HepG2 (cell line): ENCODE measurements around the gene PDPR. TPM values are rescaled to one million over a fixed set of nuclear protein-coding genes. Genes with fewer than 3 reads are reported as not detected.

Source experiments
- ATAD3A ChIP-seq: sonication (generic); formaldehyde crosslinking; IDR thresholded peaks from 2 replicates; pipeline ENCODE4 v1.4.0; 2020; ENCODE audit warnings: missing genetic modification reagents
- ATM ChIP-seq: fragments of 450-650 bp; IDR thresholded peaks from 2 replicates; pipeline ENCODE4 v1.7.1; 2017; ENCODE audit warnings: mild to moderate bottlenecking, borderline replicate concordance
- CC2D1A ChIP-seq: sonication (generic); formaldehyde crosslinking; IDR thresholded peaks from 2 replicates; pipeline ENCODE4 v1.8.1; 2023; ENCODE audit warnings: mild to moderate bottlenecking, missing genetic modification reagents
- ISL2 ChIP-seq: sonication (generic); formaldehyde crosslinking; IDR thresholded peaks from 2 replicates; pipeline ENCODE4 v1.5.0; 2020; ENCODE audit warnings: missing genetic modification reagents
- KDM3A ChIP-seq: IDR thresholded peaks from 2 replicates; pipeline ENCODE4 v1.6.1; 2018; ENCODE audit warnings: low read depth, missing compliant biosample characterization
- KLF16 ChIP-seq, 2 experiments: sonication (generic) in 1 of 2; formaldehyde crosslinking in 1 of 2; IDR thresholded peaks; 2 replicates each; pipeline versions ENCODE4 v1.6.1 to v1.8.0; 2016 to 2023; ENCODE audit warnings: missing genetic modification reagents in 2 of 2, missing compliant biosample characterization in 1 of 2
- NCOA1 ChIP-seq: sonication (generic); formaldehyde crosslinking; IDR thresholded peaks from 2 replicates; pipeline ENCODE4 v1.9.0; 2021; ENCODE audit warnings: missing genetic modification reagents
- PHF21A ChIP-seq: sonication (generic); formaldehyde crosslinking; IDR thresholded peaks from 2 replicates; pipeline ENCODE4 v1.5.0; 2020; ENCODE audit warnings: mild to moderate bottlenecking, missing genetic modification reagents
- PLRG1 ChIP-seq: fragments of 450-650 bp; conservative IDR thresholded peaks from 2 replicates; pipeline ENCODE4 v1.6.1; 2016
- RAD21 ChIP-seq: fragments of 450-650 bp; formaldehyde crosslinking; IDR thresholded peaks from 2 replicates; pipeline ENCODE4 v1.5.0; 2020; ENCODE audit warnings: mild to moderate bottlenecking
- SAP130 ChIP-seq: IDR thresholded peaks from 2 replicates; pipeline ENCODE4 v1.6.1; 2016; ENCODE audit warnings: low read depth
- SIX1 ChIP-seq: sonication (generic); formaldehyde crosslinking; IDR thresholded peaks from 2 replicates; pipeline ENCODE4 v1.4.0; 2020; ENCODE audit warnings: missing genetic modification reagents, borderline replicate concordance
- SNAI1 ChIP-seq: sonication (generic); formaldehyde crosslinking; IDR thresholded peaks from 2 replicates; pipeline ENCODE4 v1.5.0; 2020; ENCODE audit warnings: mild to moderate bottlenecking, missing genetic modification reagents, borderline replicate concordance
- STAT6 ChIP-seq: sonication (generic); formaldehyde crosslinking; IDR thresholded peaks from 2 replicates; pipeline ENCODE4 v1.4.0; 2020; ENCODE audit warnings: missing genetic modification reagents, mild to moderate bottlenecking, borderline replicate concordance
- ZBTB39 ChIP-seq: sonication (generic); formaldehyde crosslinking; IDR thresholded peaks from 2 replicates; pipeline ENCODE4 v1.5.0; 2020; ENCODE audit warnings: missing genetic modification reagents
- ZNF121 ChIP-seq: sonication (generic); formaldehyde crosslinking; IDR thresholded peaks from 2 replicates; pipeline ENCODE4 v1.5.0; 2020; ENCODE audit warnings: mild to moderate bottlenecking, missing genetic modification reagents
- ZNF253 ChIP-seq: sonication (generic); formaldehyde crosslinking; IDR thresholded peaks from 2 replicates; pipeline ENCODE4 v1.8.0; 2022; ENCODE audit warnings: mild to moderate bottlenecking, missing genetic modification reagents, borderline replicate concordance
- ZNF614 ChIP-seq: IDR thresholded peaks from 2 replicates; pipeline ENCODE4 v1.6.1; 2018; ENCODE audit warnings: missing biosample characterization, missing genetic modification reagents, inconsistent platforms, borderline replicate concordance
- ZNF713 ChIP-seq: sonication (generic); formaldehyde crosslinking; IDR thresholded peaks from 2 replicates; pipeline ENCODE4 v1.4.0; 2020; ENCODE audit warnings: mild to moderate bottlenecking, missing genetic modification reagents
- polyA plus RNA-seq, 8 experiments: library from polyadenylated mRNA; depleted of rRNA in 3 of 8; stranded (reverse) in 7 of 8; unstranded in 1 of 8; fragments of >200 nt; fragmentation: Illumina TruSeq in 4 of 8; extraction: Trizol in 4 of 8; gene quantifications; 2 replicates each; pipeline versions ENCODE4 v1.2.1 to v1.2.3, GENCODE V29; 2011 to 2016; ENCODE audit warnings: low read depth in 4 of 8, missing spikeins in 1 of 8, mixed read lengths in 1 of 8; ENCODE audit not compliant: insufficient read depth in 1 of 8
- total RNA-seq, 5 experiments: library from RNA; depleted of rRNA; stranded (reverse); fragments of >200 nt; fragmentation: Illumina TruSeq; extraction: Trizol; gene quantifications; 2 replicates each; pipeline ENCODE4 v1.2.3, GENCODE V29; 2016; ENCODE audit warnings: low read depth in 1 of 5
- TF ChIP-seq, protein P1 (sequence below): sonication (generic); formaldehyde crosslinking; IDR thresholded peaks from 2 replicates; pipeline ENCODE4 v1.5.0; 2020; ENCODE audit warnings: mild to moderate bottlenecking, missing genetic modification reagents, borderline replicate concordance

The PDPR gene
- total and polyA plus RNA-seq, 2 of the 13 experiments (the other 11 are each of a cell fraction or from before 2014, with no cell fraction given): 19.5 to 29.9 TPM

DNA sequence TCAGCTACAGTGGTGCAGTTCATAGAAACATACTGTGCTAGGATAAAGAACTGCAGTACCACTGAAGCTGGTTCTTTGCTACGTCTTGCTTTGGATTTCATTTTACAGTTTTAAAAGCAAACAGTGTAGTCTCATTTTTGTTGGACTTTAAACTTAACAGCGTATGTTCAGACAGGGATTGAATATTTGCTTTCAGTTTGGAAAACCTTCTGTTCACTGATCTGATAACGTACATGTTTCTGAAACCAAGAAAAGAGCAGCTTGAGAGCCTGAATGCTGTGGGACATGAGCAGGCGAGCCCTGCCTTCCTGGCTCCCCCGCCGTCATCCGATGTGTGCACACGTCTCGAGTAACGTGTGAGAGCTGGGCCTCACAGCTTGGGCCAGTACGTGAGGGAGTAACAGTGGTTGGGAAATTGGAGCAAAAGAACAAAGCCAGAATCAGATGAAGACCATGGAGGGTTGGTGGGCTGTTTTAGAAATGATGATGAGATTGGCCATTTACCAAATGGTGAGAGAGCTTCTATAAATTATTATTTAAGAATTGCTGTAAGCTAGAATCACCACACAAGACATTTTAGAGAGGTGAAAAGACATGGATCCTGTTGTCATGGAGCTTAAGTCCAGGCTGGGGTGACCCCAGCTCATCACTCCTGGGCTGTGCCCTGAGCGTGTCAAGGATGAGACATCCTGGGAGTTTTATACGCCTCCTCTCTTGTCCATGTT, 38.6 kb downstream of the PDPR start (continued):
- TF ChIP-seq, protein P1, sequence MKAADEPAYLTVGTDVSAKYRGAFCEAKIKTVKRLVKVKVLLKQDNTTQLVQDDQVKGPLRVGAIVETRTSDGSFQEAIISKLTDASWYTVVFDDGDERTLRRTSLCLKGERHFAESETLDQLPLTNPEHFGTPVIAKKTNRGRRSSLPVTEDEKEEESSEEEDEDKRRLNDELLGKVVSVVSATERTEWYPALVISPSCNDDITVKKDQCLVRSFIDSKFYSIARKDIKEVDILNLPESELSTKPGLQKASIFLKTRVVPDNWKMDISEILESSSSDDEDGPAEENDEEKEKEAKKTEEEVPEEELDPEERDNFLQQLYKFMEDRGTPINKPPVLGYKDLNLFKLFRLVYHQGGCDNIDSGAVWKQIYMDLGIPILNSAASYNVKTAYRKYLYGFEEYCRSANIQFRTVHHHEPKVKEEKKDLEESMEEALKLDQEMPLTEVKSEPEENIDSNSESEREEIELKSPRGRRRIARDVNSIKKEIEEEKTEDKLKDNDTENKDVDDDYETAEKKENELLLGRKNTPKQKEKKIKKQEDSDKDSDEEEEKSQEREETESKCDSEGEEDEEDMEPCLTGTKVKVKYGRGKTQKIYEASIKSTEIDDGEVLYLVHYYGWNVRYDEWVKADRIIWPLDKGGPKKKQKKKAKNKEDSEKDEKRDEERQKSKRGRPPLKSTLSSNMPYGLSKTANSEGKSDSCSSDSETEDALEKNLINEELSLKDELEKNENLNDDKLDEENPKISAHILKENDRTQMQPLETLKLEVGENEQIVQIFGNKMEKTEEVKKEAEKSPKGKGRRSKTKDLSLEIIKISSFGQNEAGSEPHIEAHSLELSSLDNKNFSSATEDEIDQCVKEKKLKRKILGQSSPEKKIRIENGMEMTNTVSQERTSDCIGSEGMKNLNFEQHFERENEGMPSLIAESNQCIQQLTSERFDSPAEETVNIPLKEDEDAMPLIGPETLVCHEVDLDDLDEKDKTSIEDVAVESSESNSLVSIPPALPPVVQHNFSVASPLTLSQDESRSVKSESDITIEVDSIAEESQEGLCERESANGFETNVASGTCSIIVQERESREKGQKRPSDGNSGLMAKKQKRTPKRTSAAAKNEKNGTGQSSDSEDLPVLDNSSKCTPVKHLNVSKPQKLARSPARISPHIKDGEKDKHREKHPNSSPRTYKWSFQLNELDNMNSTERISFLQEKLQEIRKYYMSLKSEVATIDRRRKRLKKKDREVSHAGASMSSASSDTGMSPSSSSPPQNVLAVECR (CRISPR knock-in tag): peak; percentile 64; the same call in 1 of the 2 replicates
- TF ChIP-seq RAD21 (CRISPR knock-in tag): peak; percentile 29; the same call in 1 of the 2 replicates
- 0 out of 2 replicates have a peak, but pooled peaks have one; percentile 31 for TF ChIP-seq STAT6 (CRISPR knock-in tag)
- TF ChIP-seq PHF21A (CRISPR knock-in tag): peak; percentile 64
- peak; percentile 85; the same call in 1 of the 2 replicates for TF ChIP-seq ZBTB39 (CRISPR knock-in tag)
- no peak for TF ChIP-seq CC2D1A (CRISPR knock-in tag)
- TF ChIP-seq ZNF713 (CRISPR knock-in tag): no peak
- no peak for TF ChIP-seq ATM
- TF ChIP-seq SNAI1 (CRISPR knock-in tag): 0 out of 2 replicates have a peak, but pooled peaks have one; percentile 58
- peak; percentile 50; the same call in 1 of the 2 replicates for TF ChIP-seq ISL2 (CRISPR knock-in tag)
- TF ChIP-seq ZNF253 (CRISPR knock-in tag): no peak
- peak in 1 of 2 experiments; percentile 60; a peak in 1 of 4 replicates for TF ChIP-seq KLF16 (CRISPR knock-in tag; IDR thresholded peaks at IDR 0.05)
- TF ChIP-seq ZNF121: peak; percentile 97
- peak; percentile 60; the same call in 1 of the 2 replicates for TF ChIP-seq KDM3A (CRISPR knock-in tag)
- peak; percentile 34; the same call in 1 of the 2 replicates for TF ChIP-seq NCOA1 (CRISPR knock-in tag)
- peak; percentile 73; the same call in 1 of the 2 replicates for TF ChIP-seq ZNF614 (CRISPR knock-in tag)
- TF ChIP-seq SIX1 (CRISPR knock-in tag): peak; percentile 83; the same call in 1 of the 2 replicates
- peak; percentile 66 for TF ChIP-seq SAP130 (CRISPR knock-in tag)
- no peak for TF ChIP-seq PLRG1
- no peak for TF ChIP-seq ATAD3A (CRISPR knock-in tag)
